Endodermal cell (in vitro differentiated cells): ENCODE results near the gene PHKB. TPM values are rescaled to one million over a fixed set of nuclear protein-coding genes. Genes with fewer than 3 reads are reported as not detected.

Experiments used
- DNase-seq: peaks from one replicate; pipeline ENCODE4 v3.0.0-alpha.2; 2017
- H3K27ac ChIP-seq: 2 replicates; pipeline ENCODE4 v1.5.1; 2013; ENCODE audit warnings: mild to moderate bottlenecking, low read depth, low read length, moderate library complexity
- H3K27me3 ChIP-seq: 2 replicates; pipeline ENCODE4 v1.6.1; 2013; ENCODE audit warnings: mild to moderate bottlenecking, low read length, moderate library complexity; ENCODE audit not compliant: insufficient read depth, control insufficient read depth, poor library complexity, severe bottlenecking
- H3K36me3 ChIP-seq: 2 replicates; pipeline ENCODE4 v1.7.0; 2013; ENCODE audit warnings: mild to moderate bottlenecking, low read length, moderate library complexity; ENCODE audit not compliant: control insufficient read depth, insufficient read depth
- H3K4me1 ChIP-seq: one replicate; pipeline ENCODE4 v1.7.0; 2013; ENCODE audit warnings: low read length; ENCODE audit not compliant: control insufficient read depth, insufficient read depth
- H3K4me3 ChIP-seq: 2 replicates; pipeline ENCODE4 v1.5.1; 2013; ENCODE audit warnings: mild to moderate bottlenecking, low read length, moderate library complexity
- H3K9ac ChIP-seq: 2 replicates; pipeline ENCODE4 v1.6.1; 2013; ENCODE audit warnings: mild to moderate bottlenecking, low read length, moderate library complexity; ENCODE audit not compliant: poor library complexity, severe bottlenecking; ENCODE audit errors: extremely low read depth
- H3K9me3 ChIP-seq: 2 replicates; pipeline ENCODE4 v1.6.1; 2013; ENCODE audit warnings: mild to moderate bottlenecking, low read length, moderate library complexity; ENCODE audit not compliant: control insufficient read depth
- H3K27ac Mint-ChIP-seq: 2 replicates; pipeline ENCODE4 v1.8.0; 2020; ENCODE audit warnings: mixed read lengths
- H3K27me3 Mint-ChIP-seq: 2 replicates; pipeline ENCODE4 v1.8.0; 2021; ENCODE audit warnings: mild to moderate bottlenecking, mixed read lengths; ENCODE audit not compliant: insufficient read depth
- H3K36me3 Mint-ChIP-seq: 2 replicates; pipeline ENCODE4 v1.8.0; 2020; ENCODE audit warnings: low read depth, mixed read lengths
- H3K4me1 Mint-ChIP-seq: 2 replicates; pipeline ENCODE4 v1.8.0; 2020; ENCODE audit warnings: mixed read lengths
- H3K4me3 Mint-ChIP-seq: 2 replicates; pipeline ENCODE4 v1.8.0; 2020; ENCODE audit warnings: mild to moderate bottlenecking, moderate library complexity, mixed read lengths
- H3K9me3 Mint-ChIP-seq: 2 replicates; pipeline ENCODE4 v1.8.0; 2020; ENCODE audit warnings: mild to moderate bottlenecking, mixed read lengths
- CTCF ChIP-seq: fragments of 200-600 bp; sonication (generic); conservative IDR thresholded peaks from 2 replicates; pipeline ENCODE4 v1.5.0; 2021; ENCODE audit warnings: antibody characterized with exemption, mild to moderate bottlenecking
- WGBS, 2 experiments: methylation state at CpG; one replicate each; pipeline versions ENCODE4 v1.1.5 to v1.1.7; 2013; ENCODE audit warnings: missing lambda C conversion rate in 2 of 2, mixed read lengths in 1 of 2; ENCODE audit not compliant: insufficient coverage in 1 of 2, insufficient read length in 1 of 2; 5-methylcytosine and 5-hydroxymethylcytosine counted together
- total RNA-seq, 2 donors: library from RNA; stranded (reverse); fragmentation: NEBNext Ultra II Directional in 1 of 2; extraction: Animal tissue kit (Norgen Biotek cat#: 25700) in 1 of 2; gene quantifications; 2 replicates in 1 of 2; 3 replicates in 1 of 2; pipeline ENCODE4 v1.2.1, GENCODE V29; 2021

Gene PHKB
- total RNA-seq, 2 donors from 2014 or later, result 51.0 to 71.8 TPM

DNA sequence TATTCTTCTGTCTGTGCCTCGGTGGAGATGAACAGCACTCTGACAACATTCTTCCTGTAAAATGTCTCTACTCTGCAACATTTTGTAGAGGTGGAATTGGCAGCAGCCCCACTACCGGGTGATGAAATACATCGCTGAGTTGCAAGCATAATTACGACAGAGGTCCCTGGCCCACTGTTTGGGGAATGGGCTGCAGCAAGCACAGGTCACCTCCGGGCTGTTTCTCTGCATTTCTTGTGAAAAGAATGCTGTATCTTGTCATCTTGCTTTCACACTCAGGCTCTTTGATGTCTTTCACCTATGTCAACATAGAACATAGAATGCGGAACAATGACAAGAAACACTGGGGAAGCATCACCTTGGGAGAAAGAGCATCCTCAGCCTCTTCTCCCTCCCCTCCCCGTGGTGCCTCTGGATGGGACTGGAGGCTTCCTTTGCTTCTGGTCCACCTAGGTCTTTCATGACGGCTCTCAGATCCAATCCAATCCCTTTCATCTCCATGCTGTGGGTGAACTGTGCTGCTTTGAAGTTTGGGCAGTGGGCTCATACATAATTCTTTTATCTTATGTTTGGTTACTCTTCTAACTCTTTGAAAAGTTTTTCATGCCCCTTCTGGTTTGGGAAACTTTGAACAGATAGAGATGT is 265.0 kb downstream of the PHKB start:
- Histone ChIP-seq H3K4me3 (no peak overlapping the region), H3K27ac (no peak overlapping the region), H3K9ac (no peak overlapping the region), H3K4me1 (no peaks in the 10 kb centered on the region), H3K27me3 (no peaks in the 10 kb centered on the region), H3K36me3 (no peaks in the 10 kb centered on the region), H3K9me3 (no peaks in the 10 kb centered on the region)
- no peak for DNase-seq
- no peak for TF ChIP-seq CTCF
- Mint-ChIP-seq H3K4me3 (no peak overlapping the region), H3K27me3 (no peaks in the 10 kb centered on the region), H3K27ac (no peak overlapping the region), H3K9me3 (no peaks in the 10 kb centered on the region), H3K36me3 (no peaks in the 10 kb centered on the region), H3K4me1 (no peaks in the 10 kb centered on the region)
- 93 to 100% methylated on average over 5 to 8 of the region's 8 CpGs for whole genome bisulfite sequencing, 2 experiments

DNA sequence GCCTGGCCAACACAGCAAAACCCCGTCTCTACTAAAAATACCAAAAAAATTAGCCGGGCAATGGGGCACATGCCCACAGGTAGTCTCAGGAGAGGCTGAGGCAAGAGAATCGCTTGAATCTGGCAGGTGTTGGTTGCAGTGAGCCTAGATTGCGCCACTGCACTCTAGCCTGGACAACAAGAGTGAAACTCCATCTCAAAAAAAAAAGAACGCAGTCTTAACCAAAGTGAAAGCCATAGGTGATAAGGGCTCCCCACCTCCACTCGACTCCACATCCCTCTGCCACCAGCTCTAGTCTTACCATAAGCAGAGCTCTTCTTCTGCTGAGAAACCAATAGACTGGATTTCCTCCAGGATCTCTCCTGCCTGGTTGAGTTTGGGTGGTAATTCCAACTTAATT is 266.0 kb downstream of the PHKB start:
- DNase-seq, result no peak
- H3K9me3 ChIP-seq, result no peaks in the 10 kb centered on the region
- Mint-ChIP-seq H3K27ac (no peak overlapping the region), H3K9me3 (no peaks in the 10 kb centered on the region), H3K4me3 (no peak overlapping the region), H3K4me1 (no peaks in the 10 kb centered on the region), H3K36me3 (no peaks in the 10 kb centered on the region), H3K27me3 (no peaks in the 10 kb centered on the region)
- H3K4me3 ChIP-seq, result no peak overlapping the region
- no peaks in the 10 kb centered on the region for H3K27me3 ChIP-seq
- no peaks in the 10 kb centered on the region for H3K4me1 ChIP-seq
- no peaks in the 10 kb centered on the region for H3K36me3 ChIP-seq
- H3K9ac ChIP-seq, result no peak overlapping the region
- no peak overlapping the region for H3K27ac ChIP-seq
- no peak for TF ChIP-seq CTCF
- 81 to 95% methylated on average over 3 to 6 of the region's 6 CpGs for WGBS, 2 experiments

DNA sequence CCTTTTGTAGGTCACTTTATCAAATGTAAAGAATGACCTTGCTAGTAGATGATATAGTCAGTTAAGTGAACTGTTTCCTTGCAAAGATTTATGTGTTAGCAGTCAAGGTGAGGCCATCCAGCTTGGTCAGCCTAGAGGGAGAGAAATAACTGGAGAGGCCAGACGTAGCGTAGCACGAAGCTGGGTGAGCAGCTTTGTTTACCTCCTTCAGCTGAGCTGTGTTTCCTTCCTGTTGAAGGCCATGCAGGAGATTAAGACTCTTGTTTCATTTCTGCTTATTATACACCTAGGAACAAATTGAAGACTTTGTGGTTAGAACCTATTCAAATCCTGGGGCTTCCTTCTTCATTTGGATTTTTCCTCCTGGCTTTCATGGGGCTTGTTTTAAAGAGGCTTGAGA is 267.1 kb downstream of the PHKB start:
- Histone ChIP-seq H3K9ac (no peak overlapping the region), H3K27me3 (no peaks in the 10 kb centered on the region), H3K36me3 (no peaks in the 10 kb centered on the region), H3K4me1 (no peaks in the 10 kb centered on the region), H3K4me3 (no peak overlapping the region), H3K27ac (no peak overlapping the region), H3K9me3 (no peaks in the 10 kb centered on the region)
- no peaks in the 10 kb centered on the region for H3K27me3 Mint-ChIP-seq
- H3K9me3 Mint-ChIP-seq, result no peaks in the 10 kb centered on the region
- DNase-seq, result no peak
- H3K36me3 Mint-ChIP-seq, result no peaks in the 10 kb centered on the region
- H3K4me1 Mint-ChIP-seq, result no peaks in the 10 kb centered on the region
- WGBS, 2 experiments, result 96 to 100% methylated on average over 3 of the region's 3 CpGs
- no peak overlapping the region for H3K4me3 Mint-ChIP-seq
- no peak overlapping the region for H3K27ac Mint-ChIP-seq
- TF ChIP-seq CTCF, result no peak
